GM23248 (cell line): ENCODE results near the gene FDX1.

Experiments used
- EZH2 ChIP-seq: fragments of 200-600 bp; sonication (generic); IDR thresholded peaks from 2 replicates; pipeline ENCODE4 v1.6.1; 2018; ENCODE audit warnings: antibody characterized with exemption, mild to moderate bottlenecking; ENCODE audit not compliant: insufficient read depth, poor library complexity, severe bottlenecking
- EZH2phosphoT487 ChIP-seq: fragments of 200-600 bp; sonication (generic); IDR thresholded peaks from 2 replicates; pipeline ENCODE4 v1.6.1; 2018; ENCODE audit warnings: antibody characterized with exemption, moderate library complexity, mild to moderate bottlenecking, low read depth; ENCODE audit not compliant: insufficient read depth

DNA sequence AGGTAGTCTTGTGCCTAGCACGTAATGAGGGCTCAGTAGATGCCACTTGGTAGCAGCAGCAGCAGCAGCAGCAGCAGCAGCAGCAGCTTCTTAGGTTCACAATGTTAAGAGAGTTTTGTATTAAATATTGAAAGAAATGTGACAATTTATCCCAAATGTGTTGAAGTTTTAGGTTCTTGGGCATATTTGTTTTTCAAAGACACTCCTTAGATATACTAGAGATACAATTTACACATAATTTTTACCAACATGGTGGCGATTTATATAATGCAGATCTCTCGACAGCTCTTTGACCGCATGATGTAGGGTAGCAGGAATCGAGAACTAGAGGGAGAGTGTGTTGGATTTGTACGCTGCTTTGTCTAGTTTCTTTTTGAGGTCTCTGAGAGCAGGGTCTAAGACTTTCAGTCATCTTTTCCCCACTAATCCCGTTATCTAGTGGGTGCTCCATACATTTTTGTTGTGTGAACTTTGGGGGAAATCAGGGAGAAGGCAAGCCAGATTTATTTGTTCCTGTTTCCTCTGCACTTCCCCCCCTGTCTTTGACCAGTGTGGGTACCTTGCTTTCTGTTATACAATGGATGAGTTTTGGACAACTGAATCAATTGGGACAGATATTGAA, 1.4 kb downstream of the FDX1 start:
- TF ChIP-seq EZH2phosphoT487 (no peak), EZH2 (no peak)
